Testis (tissue), 3 donors: Measurements from ENCODE around the gene RPUSD3. TPM values are rescaled to one million over a fixed set of nuclear protein-coding genes. Genes with fewer than 3 reads are reported as not detected.

Source experiments
- DNase-seq: peaks from one replicate; pipeline ENCODE4 v3.0.0-alpha.2; 2019
- H3K27ac ChIP-seq, 2 donors: fragments of 200-600 bp; sonication (generic); one replicate each; pipeline ENCODE4 v1.5.1; 2019
- H3K27me3 ChIP-seq: fragments of 200-600 bp; sonication (generic); one replicate; pipeline ENCODE4 v1.5.1; 2019
- H3K36me3 ChIP-seq: fragments of 200-600 bp; sonication (generic); one replicate; pipeline ENCODE4 v1.5.1; 2017; ENCODE audit warnings: low read depth; ENCODE audit errors: missing control alignments
- H3K4me1 ChIP-seq: fragments of 200-600 bp; sonication (generic); one replicate; pipeline ENCODE4 v1.5.1; 2019
- H3K4me3 ChIP-seq, 2 donors: fragments of 200-600 bp; sonication (generic); one replicate each; pipeline ENCODE4 v1.5.1; 2017 to 2019
- H3K9me3 ChIP-seq: fragments of 200-600 bp; sonication (generic); one replicate; pipeline ENCODE4 v1.5.1; 2017
- CTCF ChIP-seq, 3 experiments: fragments of 450-650 bp in 2 of 3; fragments of 200-600 bp in 1 of 3; sonication (generic) in 1 of 3; IDR thresholded peaks; one replicate each; pipeline ENCODE4 v1.5.1; 2016 to 2019; ENCODE audit warnings: antibody characterized with exemption in 3 of 3, mild to moderate bottlenecking in 2 of 3, moderate library complexity in 1 of 3
- POLR2A ChIP-seq: fragments of 450-650 bp; IDR thresholded peaks from one replicate; pipeline ENCODE4 v1.6.1; 2017; ENCODE audit warnings: antibody characterized with exemption, mild to moderate bottlenecking, moderate library complexity
- WGBS, 2 donors: methylation state at CpG; one replicate each; pipeline ENCODE4 v1.1.5; 2018; 5-methylcytosine and 5-hydroxymethylcytosine counted together
- intact Hi-C: fragments of 100-400 bp; cut with DNase I; formaldehyde crosslinking; loops from one replicate; pipeline ENCODE4 v1.15.1; 2023; ENCODE audit warnings: low total_unique reads
- polyA plus RNA-seq: library from polyadenylated mRNA; stranded (reverse); fragments of 350-450 nt; fragmentation: Illumina TruSeq; extraction: RNeasy Lipid Tissue Mini Kit (QIAGEN cat#74804); gene quantifications from one replicate; pipeline ENCODE4 v1.2.3, GENCODE V29; 2014; ENCODE audit warnings: low read depth, low replicate concordance; ENCODE audit not compliant: insufficient read depth
- total RNA-seq, 2 donors: library from RNA; depleted of rRNA; stranded (reverse); fragments of >200 nt; gene quantifications; one replicate each; pipeline ENCODE4 v1.2.3, GENCODE V29; 2016

RPUSD3 gene
- total and polyA plus RNA-seq, 3 donors from 2014 or later: 53.3 to 124 (median 63.4) TPM

- Histone ChIP-seq H3K9me3 (no peaks in the 10 kb centered on the region), H3K27ac (no peak overlapping the region), H3K4me1 (no peaks in the 10 kb centered on the region), H3K27me3 (no peaks in the 10 kb centered on the region), H3K36me3 (no peaks in the 10 kb centered on the region), H3K4me3 (no peak overlapping the region)
- intact Hi-C loops: no loop called here
- WGBS, 2 donors: 76 to 80% methylated on average over 12 to 18 of the region's 18 CpGs
- TF ChIP-seq CTCF (IDR thresholded peaks at IDR 0.05) (no peak), POLR2A (no peak)
- no peak for DNase-seq
These were observed 9.1 kb downstream of the RPUSD3 start for GRCh38 chr3:9834520-9835380.

- WGBS, 2 donors: 92 to 96% methylated on average over 2 to 9 of the region's 9 CpGs
- TF ChIP-seq POLR2A (no peak), CTCF (IDR thresholded peaks at IDR 0.05) (no peak)
- H3K4me1 ChIP-seq: no peaks in the 10 kb centered on the region
- no peak overlapping the region for H3K4me3 ChIP-seq
- intact Hi-C loops: no loop called here
- H3K27me3 ChIP-seq: no peaks in the 10 kb centered on the region
- no peak overlapping the region for H3K27ac ChIP-seq
- H3K9me3 ChIP-seq: no peaks in the 10 kb centered on the region
- no peaks in the 10 kb centered on the region for H3K36me3 ChIP-seq
- no peak for DNase-seq
These were observed 10.7 kb downstream of the RPUSD3 start for GRCh38 chr3:9833078-9833477.

- Histone ChIP-seq H3K27ac (no peak overlapping the region), H3K36me3 (no peaks in the 10 kb centered on the region), H3K4me1 (no peaks in the 10 kb centered on the region), H3K27me3 (no peaks in the 10 kb centered on the region), H3K4me3 (no peak overlapping the region), H3K9me3 (no peaks in the 10 kb centered on the region)
- WGBS, 2 donors: 94 to 97% methylated on average over 3 of the region's 3 CpGs
- TF ChIP-seq POLR2A (no peak), CTCF (IDR thresholded peaks at IDR 0.05) (no peak)
- intact Hi-C loops: no loop called here
- no peak for DNase-seq
These were observed 12.6 kb downstream of the RPUSD3 start for GRCh38 chr3:9831253-9831652.

- DNase-seq: no peak
- H3K4me1 ChIP-seq: no peaks in the 10 kb centered on the region
- H3K27ac ChIP-seq: no peak overlapping the region
- H3K27me3 ChIP-seq: no peaks in the 10 kb centered on the region
- no peak overlapping the region for H3K4me3 ChIP-seq
- no peaks in the 10 kb centered on the region for H3K9me3 ChIP-seq
- H3K36me3 ChIP-seq: no peaks in the 10 kb centered on the region
- TF ChIP-seq POLR2A (no peak), CTCF (IDR thresholded peaks at IDR 0.05) (no peak)
- 91 to 96% methylated on average over 11 to 17 of the region's 17 CpGs for WGBS, 2 donors
- intact Hi-C loops: no loop called here
These were observed 14.7 kb downstream of the RPUSD3 start for GRCh38 chr3:9828801-9829755.
